Tibial nerve (tissue), 4 donors: ENCODE measurements around the gene SUFU. TPM values are rescaled to one million over a fixed set of nuclear protein-coding genes. Genes with fewer than 3 reads are reported as not detected.
A peak's percentile ranks its signal among the peaks of the same experiment; 100 is the strongest.

Experiments
- DNase-seq, 2 donors: peaks; one replicate each; pipeline ENCODE4 v3.0.0-alpha.2; 2019; ENCODE audit warnings: low spot score in 2 of 2
- H3K27ac ChIP-seq, 4 donors: fragments of 200-600 bp; sonication (generic) in 3 of 4; one replicate each; pipeline ENCODE4 v1.5.1; 2017 to 2019; ENCODE audit warnings: mild to moderate bottlenecking in 1 of 4
- H3K27me3 ChIP-seq, 2 donors: fragments of 200-600 bp; sonication (generic) in 1 of 2; one replicate each; pipeline versions ENCODE4 v1.5.1 to v1.6.0; 2017 to 2019
- H3K36me3 ChIP-seq, 3 donors: fragments of 200-600 bp; sonication (generic); one replicate each; pipeline ENCODE4 v1.5.1; 2018 to 2019
- H3K4me1 ChIP-seq, 4 donors: fragments of 200-600 bp; sonication (generic) in 3 of 4; one replicate each; pipeline ENCODE4 v1.5.1; 2017 to 2019
- H3K4me3 ChIP-seq, 4 donors: fragments of 200-600 bp; sonication (generic) in 3 of 4; one replicate each; pipeline ENCODE4 v1.5.1; 2017 to 2019; ENCODE audit warnings: mild to moderate bottlenecking in 1 of 4, moderate library complexity in 1 of 4
- H3K9me3 ChIP-seq, 4 donors: fragments of 200-600 bp; sonication (generic) in 3 of 4; one replicate each; pipeline ENCODE4 v1.5.1; 2017 to 2019
- EP300 ChIP-seq, 2 donors: sonication (generic); formaldehyde crosslinking; IDR thresholded peaks; one replicate each; pipeline ENCODE4 v1.6.1; 2017; ENCODE audit warnings: antibody characterized with exemption in 2 of 2, mild to moderate bottlenecking in 1 of 2
- POLR2A ChIP-seq, 2 donors: fragments of 450-650 bp; IDR thresholded peaks; one replicate each; pipeline ENCODE4 v1.6.1; 2017; ENCODE audit warnings: antibody characterized with exemption in 2 of 2, mild to moderate bottlenecking in 2 of 2, moderate library complexity in 2 of 2
- WGBS, 2 donors: methylation state at CpG; one replicate each; pipeline ENCODE4 v1.1.5; 2018; 5-methylcytosine and 5-hydroxymethylcytosine counted together
- total RNA-seq, 4 donors: library from RNA; depleted of rRNA; stranded (reverse); fragments of >200 nt; gene quantifications; one replicate each; pipeline ENCODE4 v1.1.0, GENCODE V29; 2016
- TF ChIP-seq, protein P1 (sequence below), 5 experiments: fragments of 200-600 bp in 3 of 5; fragments of 450-650 bp in 2 of 5; sonication (generic) in 3 of 5; IDR thresholded peaks; one replicate each; pipeline ENCODE4 v1.5.1; 2016 to 2019; ENCODE audit warnings: antibody characterized with exemption in 5 of 5, mild to moderate bottlenecking in 3 of 5, moderate library complexity in 2 of 5

SUFU gene
- total RNA-seq, 4 donors from 2014 or later, result 9.8 to 17.1 (median 14.2) TPM

DNA sequence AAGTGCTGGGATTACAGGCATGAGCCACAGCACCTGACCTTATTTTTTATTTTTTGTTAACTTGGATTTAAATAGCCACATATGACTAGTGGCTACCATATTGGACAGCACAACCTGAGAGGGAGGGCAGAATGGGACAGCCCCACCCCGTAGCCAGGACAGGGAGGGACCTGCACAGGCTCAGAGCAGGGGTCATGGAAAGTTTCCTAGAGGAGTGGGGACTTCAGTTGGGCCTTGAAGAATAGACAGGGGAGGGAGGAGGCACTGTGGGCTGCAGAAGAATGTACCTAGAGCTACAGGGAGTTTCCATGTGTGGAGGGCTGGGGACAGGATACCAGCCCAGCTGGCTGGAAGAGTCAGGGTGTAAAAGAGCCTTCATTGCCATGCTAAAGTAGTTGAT, 149.3 kb downstream of the SUFU start:
- H3K4me1 ChIP-seq, result peaks cover 0 to 99% (median 62%) of the 10 kb centered on the region in 4 donors
- H3K27ac ChIP-seq, result peak overlapping the region in 3 of 4 donors; percentile 1 to 55 (median 52)
- H3K9me3 ChIP-seq, result no peaks in the 10 kb centered on the region
- no peaks in the 10 kb centered on the region for H3K27me3 ChIP-seq
- TF ChIP-seq EP300 (IDR thresholded peaks at IDR 0.05), result no peak
- TF ChIP-seq POLR2A (IDR thresholded peaks at IDR 0.05), result no peak
- TF ChIP-seq, protein P1, sequence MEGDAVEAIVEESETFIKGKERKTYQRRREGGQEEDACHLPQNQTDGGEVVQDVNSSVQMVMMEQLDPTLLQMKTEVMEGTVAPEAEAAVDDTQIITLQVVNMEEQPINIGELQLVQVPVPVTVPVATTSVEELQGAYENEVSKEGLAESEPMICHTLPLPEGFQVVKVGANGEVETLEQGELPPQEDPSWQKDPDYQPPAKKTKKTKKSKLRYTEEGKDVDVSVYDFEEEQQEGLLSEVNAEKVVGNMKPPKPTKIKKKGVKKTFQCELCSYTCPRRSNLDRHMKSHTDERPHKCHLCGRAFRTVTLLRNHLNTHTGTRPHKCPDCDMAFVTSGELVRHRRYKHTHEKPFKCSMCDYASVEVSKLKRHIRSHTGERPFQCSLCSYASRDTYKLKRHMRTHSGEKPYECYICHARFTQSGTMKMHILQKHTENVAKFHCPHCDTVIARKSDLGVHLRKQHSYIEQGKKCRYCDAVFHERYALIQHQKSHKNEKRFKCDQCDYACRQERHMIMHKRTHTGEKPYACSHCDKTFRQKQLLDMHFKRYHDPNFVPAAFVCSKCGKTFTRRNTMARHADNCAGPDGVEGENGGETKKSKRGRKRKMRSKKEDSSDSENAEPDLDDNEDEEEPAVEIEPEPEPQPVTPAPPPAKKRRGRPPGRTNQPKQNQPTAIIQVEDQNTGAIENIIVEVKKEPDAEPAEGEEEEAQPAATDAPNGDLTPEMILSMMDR (IDR thresholded peaks at IDR 0.05), result no peak
- peaks cover 0 to 73% (median 31%) of the 10 kb centered on the region in 3 donors for H3K36me3 ChIP-seq
- WGBS, 2 donors, result 84 to 95% methylated on average over 1 of the region's 1 CpG
- DNase-seq, result no peak
- H3K4me3 ChIP-seq, result no peak overlapping the region

DNA sequence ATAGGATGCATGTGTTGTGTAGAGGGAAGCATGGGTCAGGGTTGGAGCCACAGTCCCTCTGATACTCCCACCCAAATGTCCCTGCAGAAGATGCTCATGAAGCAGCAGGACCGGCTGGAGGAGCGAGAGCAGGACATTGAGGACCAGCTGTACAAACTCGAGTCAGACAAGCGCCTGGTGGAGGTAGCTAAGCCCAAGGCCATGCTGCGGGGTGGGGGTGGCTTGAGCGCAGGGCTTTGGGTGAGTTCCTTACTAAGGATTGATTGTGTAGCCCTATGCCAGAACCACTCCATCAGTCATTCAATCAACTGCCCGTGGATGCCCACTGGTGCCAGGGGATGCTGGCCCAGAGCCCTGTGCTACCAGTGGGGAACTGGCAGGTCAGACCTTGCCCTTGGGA, 150.8 kb downstream of the SUFU start:
- Histone ChIP-seq H3K4me1 (peaks cover 0 to 97% (median 49%) of the 10 kb centered on the region in 4 donors), H3K36me3 (peaks cover 0 to 79% (median 31%) of the 10 kb centered on the region in 3 donors), H3K9me3 (no peaks in the 10 kb centered on the region), H3K4me3 (no peak overlapping the region), H3K27me3 (no peaks in the 10 kb centered on the region), H3K27ac (peak overlapping the region in 1 of 4 donors; percentile 20)
- WGBS, 2 donors, result 69 to 76% methylated on average over 7 of the region's 7 CpGs
- TF ChIP-seq EP300 (IDR thresholded peaks at IDR 0.05) (no peak), POLR2A (IDR thresholded peaks at IDR 0.05) (no peak)
- TF ChIP-seq, protein P1 (IDR thresholded peaks at IDR 0.05), result no peak
- no peak for DNase-seq

DNA sequence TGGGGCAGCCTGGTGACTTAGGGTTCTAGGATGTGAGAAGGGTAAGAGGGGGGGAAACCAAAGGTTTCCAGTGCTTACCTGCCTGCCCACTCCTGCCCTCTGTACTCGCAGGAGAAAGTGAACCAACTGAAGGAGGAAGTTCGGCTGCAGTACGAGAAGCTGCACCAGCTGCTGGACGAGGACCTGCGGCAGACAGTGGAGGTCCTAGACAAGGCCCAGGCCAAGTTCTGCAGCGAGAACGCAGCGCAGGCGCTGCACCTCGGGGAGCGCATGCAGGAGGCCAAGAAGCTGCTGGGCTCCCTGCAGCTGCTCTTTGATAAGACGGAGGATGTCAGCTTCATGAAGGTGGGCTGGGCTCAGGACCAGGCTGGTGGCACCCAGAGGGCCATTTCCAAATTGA, 151.2 kb downstream of the SUFU start:
- WGBS, 2 donors, result 87 to 90% methylated on average over 12 of the region's 12 CpGs
- Histone ChIP-seq H3K4me3 (no peak overlapping the region), H3K4me1 (peaks cover 0 to 93% (median 45%) of the 10 kb centered on the region in 4 donors), H3K36me3 (peaks cover 0 to 79% (median 31%) of the 10 kb centered on the region in 3 donors), H3K27me3 (no peaks in the 10 kb centered on the region), H3K9me3 (no peaks in the 10 kb centered on the region), H3K27ac (peak overlapping the region in 1 of 4 donors; percentile 20)
- TF ChIP-seq POLR2A (IDR thresholded peaks at IDR 0.05), result no peak
- TF ChIP-seq EP300 (IDR thresholded peaks at IDR 0.05), result no peak
- TF ChIP-seq, protein P1 (IDR thresholded peaks at IDR 0.05), result no peak
- DNase-seq, result no peak

DNA sequence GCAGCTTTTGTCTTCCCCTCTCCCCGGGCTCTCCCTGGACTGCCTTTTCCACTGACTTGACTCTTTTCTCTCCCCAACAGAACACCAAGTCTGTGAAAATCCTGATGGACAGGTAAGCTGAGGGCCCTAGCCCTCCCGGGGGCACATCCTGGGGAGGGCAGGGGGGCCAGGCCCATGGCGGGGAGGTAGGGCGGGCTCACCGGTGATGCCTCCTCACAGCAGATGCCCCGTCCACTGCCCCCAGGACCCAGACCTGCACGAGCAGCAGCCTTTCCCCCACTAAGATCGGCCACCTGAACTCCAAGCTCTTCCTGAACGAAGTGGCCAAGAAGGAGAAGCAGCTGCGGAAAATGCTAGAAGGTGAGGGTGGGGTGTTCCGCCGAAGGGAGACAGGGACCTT, 152.3 kb downstream of the SUFU start:
- Histone ChIP-seq H3K4me1 (peaks cover 0 to 93% (median 40%) of the 10 kb centered on the region in 4 donors), H3K4me3 (no peak overlapping the region), H3K27ac (peak overlapping the region in 2 of 4 donors; percentile 27 to 37), H3K27me3 (no peaks in the 10 kb centered on the region), H3K36me3 (peaks cover 0 to 71% (median 31%) of the 10 kb centered on the region in 3 donors), H3K9me3 (no peaks in the 10 kb centered on the region)
- no peak for DNase-seq
- 83 to 86% methylated on average over 12 of the region's 12 CpGs for WGBS, 2 donors
- TF ChIP-seq POLR2A (IDR thresholded peaks at IDR 0.05) (no peak), EP300 (IDR thresholded peaks at IDR 0.05) (no peak)
- TF ChIP-seq, protein P1 (IDR thresholded peaks at IDR 0.05), result no peak

DNA sequence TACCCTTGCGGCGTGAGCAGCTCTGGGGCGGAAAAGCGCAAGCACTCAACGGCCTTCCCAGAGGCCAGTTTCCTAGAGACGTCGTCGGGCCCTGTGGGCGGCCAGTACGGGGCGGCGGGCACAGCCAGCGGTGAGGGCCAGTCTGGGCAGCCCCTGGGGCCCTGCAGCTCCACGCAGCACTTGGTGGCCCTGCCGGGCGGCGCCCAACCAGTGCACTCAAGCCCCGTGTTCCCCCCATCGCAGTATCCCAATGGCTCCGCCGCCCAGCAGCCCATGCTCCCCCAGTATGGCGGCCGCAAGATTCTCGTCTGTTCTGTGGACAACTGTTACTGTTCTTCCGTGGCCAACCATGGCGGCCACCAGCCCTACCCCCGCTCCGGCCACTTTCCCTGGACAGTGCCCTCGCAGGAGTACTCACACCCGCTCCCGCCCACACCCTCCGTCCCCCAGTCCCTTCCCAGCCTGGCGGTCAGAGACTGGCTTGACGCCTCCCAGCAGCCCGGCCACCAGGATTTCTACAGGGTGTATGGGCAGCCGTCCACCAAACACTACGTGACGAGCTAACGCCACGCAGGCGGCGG, 153.1 kb downstream of the SUFU start:
- Histone ChIP-seq H3K4me1 (peaks cover 0 to 93% (median 38%) of the 10 kb centered on the region in 4 donors), H3K27me3 (no peaks in the 10 kb centered on the region), H3K36me3 (peaks cover 0 to 68% (median 31%) of the 10 kb centered on the region in 3 donors), H3K9me3 (no peaks in the 10 kb centered on the region), H3K27ac (peak overlapping the region in 3 of 4 donors; percentile 25 to 79 (median 57)), H3K4me3 (no peak overlapping the region)
- WGBS, 2 donors, result 92% methylated on average over 39 to 42 of the region's 42 CpGs
- no peak for DNase-seq
- no peak for TF ChIP-seq POLR2A (IDR thresholded peaks at IDR 0.05)
- TF ChIP-seq, protein P1 (IDR thresholded peaks at IDR 0.05), result no peak
- TF ChIP-seq EP300 (IDR thresholded peaks at IDR 0.05), result no peak
